WERI-Rb-1 (cell line): ENCODE measurements around the gene RFTN1.
"Not testable (repeated sequence)": the region's sequence is repeated elsewhere in the genome, so short reads cannot be mapped to it uniquely, and the experiment has no call there.

Experiments
- DNase-seq: peaks from one replicate; pipeline ENCODE4 v3.0.0-alpha.2; 2020
- H3K27ac ChIP-seq: fragments of 250-450 bp; sonication (Bioruptor Pico); 2 replicates; pipeline ENCODE4 v1.5.1; 2020; ENCODE audit warnings: mild to moderate bottlenecking, moderate library complexity
- H3K27me3 ChIP-seq: fragments of 250-450 bp; sonication (Bioruptor Pico); 2 replicates; pipeline ENCODE4 v1.5.1; 2021; ENCODE audit warnings: mild to moderate bottlenecking, low read depth, moderate library complexity; ENCODE audit not compliant: insufficient read depth, severe bottlenecking
- H3K36me3 ChIP-seq: fragments of 250-450 bp; sonication (Bioruptor Pico); 2 replicates; pipeline ENCODE4 v1.5.1; 2020; ENCODE audit warnings: mild to moderate bottlenecking, moderate library complexity
- H3K4me3 ChIP-seq: 2 replicates; pipeline ENCODE4 v1.5.1; 2011; ENCODE audit warnings: low read depth, mild to moderate bottlenecking, control low read depth, low read length
- H3K9me3 ChIP-seq: fragments of 250-450 bp; sonication (Bioruptor Pico); 2 replicates; pipeline ENCODE4 v1.5.1; 2021; ENCODE audit warnings: mild to moderate bottlenecking, moderate library complexity; ENCODE audit not compliant: severe bottlenecking
- TF ChIP-seq, protein P1 (sequence below): IDR thresholded peaks from 2 replicates; pipeline ENCODE4 v1.5.1; 2011; ENCODE audit warnings: low read depth, mild to moderate bottlenecking, control low read depth, inconsistent platforms, low read length

RFTN1 gene

GRCh38 chr3:16496408-16497222 lies 16.9 kb downstream of the RFTN1 start:
- Histone ChIP-seq H3K27me3 (no peaks in the 10 kb centered on the region), H3K4me3 (no peak overlapping the region), H3K27ac (no peak overlapping the region), H3K9me3 (no peaks in the 10 kb centered on the region), H3K36me3 (no peaks in the 10 kb centered on the region)
- TF ChIP-seq, protein P1, sequence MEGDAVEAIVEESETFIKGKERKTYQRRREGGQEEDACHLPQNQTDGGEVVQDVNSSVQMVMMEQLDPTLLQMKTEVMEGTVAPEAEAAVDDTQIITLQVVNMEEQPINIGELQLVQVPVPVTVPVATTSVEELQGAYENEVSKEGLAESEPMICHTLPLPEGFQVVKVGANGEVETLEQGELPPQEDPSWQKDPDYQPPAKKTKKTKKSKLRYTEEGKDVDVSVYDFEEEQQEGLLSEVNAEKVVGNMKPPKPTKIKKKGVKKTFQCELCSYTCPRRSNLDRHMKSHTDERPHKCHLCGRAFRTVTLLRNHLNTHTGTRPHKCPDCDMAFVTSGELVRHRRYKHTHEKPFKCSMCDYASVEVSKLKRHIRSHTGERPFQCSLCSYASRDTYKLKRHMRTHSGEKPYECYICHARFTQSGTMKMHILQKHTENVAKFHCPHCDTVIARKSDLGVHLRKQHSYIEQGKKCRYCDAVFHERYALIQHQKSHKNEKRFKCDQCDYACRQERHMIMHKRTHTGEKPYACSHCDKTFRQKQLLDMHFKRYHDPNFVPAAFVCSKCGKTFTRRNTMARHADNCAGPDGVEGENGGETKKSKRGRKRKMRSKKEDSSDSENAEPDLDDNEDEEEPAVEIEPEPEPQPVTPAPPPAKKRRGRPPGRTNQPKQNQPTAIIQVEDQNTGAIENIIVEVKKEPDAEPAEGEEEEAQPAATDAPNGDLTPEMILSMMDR = no peak
- DNase-seq = no peak

DNA sequence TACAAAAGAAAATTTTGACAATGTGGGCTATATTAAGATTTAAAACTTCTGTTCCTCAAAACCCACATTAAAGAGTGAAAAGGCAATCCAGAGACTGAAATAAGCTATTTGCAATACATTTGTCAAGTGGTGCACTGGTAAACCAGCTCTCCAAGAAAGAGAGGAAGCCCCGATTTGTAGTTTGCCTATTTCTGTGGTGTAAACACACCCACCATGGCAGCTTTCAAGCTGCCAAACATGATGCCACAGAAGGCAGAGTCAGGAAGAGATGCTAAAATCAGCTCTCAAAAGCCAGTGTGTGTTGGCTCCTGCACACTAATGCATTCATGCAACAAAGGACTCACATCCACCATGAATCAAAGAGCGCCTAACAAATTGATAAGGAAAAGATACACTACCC lies 17.5 kb downstream of the RFTN1 start:
- Histone ChIP-seq H3K36me3 (no peaks in the 10 kb centered on the region), H3K4me3 (no peak overlapping the region), H3K27me3 (no peaks in the 10 kb centered on the region), H3K9me3 (no peaks in the 10 kb centered on the region), H3K27ac (no peak overlapping the region)
- TF ChIP-seq, protein P1 = no peak
- DNase-seq = no peak

DNA sequence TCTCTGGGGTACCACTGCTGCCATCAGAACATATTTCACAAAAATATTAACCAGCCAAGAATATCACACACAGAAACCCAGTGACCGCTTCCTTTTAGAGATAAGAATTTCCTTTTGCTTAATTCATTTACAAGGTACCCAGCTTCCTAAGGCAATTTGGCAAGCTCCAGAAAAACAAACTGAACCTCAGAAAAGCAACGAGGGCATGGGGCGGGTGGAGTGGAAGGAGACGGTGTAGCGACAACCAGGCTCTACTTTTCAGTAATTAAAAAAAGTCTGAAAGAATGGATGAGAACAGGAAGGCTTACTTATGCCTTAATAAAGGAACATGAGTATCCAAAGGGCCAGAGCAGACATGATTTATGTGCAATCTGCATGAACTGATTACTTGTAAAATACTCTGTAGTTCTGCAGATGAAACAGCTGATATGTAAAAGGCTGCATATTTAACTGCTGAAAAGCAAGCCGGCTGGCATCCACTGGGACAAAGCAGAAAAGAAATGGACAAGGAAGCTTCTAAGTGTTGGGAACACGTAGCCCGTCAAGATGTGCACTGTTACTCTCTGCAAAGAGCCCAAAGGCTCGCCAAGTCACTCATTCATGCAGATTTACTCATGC lies 18.6 kb downstream of the RFTN1 start:
- Histone ChIP-seq H3K9me3 (no peaks in the 10 kb centered on the region), H3K4me3 (no peak overlapping the region), H3K27ac (no peak overlapping the region), H3K27me3 (no peaks in the 10 kb centered on the region), H3K36me3 (no peaks in the 10 kb centered on the region)
- DNase-seq = no peak
- TF ChIP-seq, protein P1 = no peak

GRCh38 chr3:16494094-16494493 lies 19.4 kb downstream of the RFTN1 start:
- TF ChIP-seq, protein P1 = no peak
- no peaks in the 10 kb centered on the region for H3K27me3 ChIP-seq
- H3K27ac ChIP-seq = no peak overlapping the region
- no peak overlapping the region for H3K4me3 ChIP-seq
- H3K9me3 ChIP-seq = no peaks in the 10 kb centered on the region
- DNase-seq = no peak
- H3K36me3 ChIP-seq = no peaks in the 10 kb centered on the region

DNA sequence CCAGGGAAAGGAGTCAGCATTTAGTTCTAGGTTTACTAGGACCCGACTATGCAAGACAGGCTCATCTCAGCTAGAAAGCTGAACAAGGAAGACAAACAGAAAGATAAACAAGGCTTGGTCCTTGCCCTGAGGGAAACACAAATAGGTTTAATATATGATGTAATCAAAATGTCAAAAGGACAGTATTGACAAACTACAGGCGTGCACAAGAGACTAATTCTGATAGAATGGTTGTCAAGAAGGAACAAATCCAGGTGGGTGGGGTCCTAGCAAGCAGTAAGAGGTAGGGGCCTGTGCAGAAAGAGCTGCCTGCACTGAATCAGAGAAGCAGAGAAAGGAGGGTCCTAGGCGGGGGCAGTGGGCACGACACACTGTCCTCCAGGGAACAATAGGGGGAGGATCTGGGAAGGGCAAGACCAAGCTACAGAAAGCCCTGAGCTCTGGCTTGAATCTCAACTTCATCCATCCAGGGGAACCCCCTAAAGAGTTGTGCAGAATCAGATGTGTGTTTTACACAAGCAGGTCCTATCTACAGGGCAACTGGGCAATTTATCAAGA lies 23.4 kb downstream of the RFTN1 start:
- Histone ChIP-seq H3K36me3 (no peaks in the 10 kb centered on the region), H3K27ac (no peak overlapping the region), H3K4me3 (no peak overlapping the region), H3K27me3 (no peaks in the 10 kb centered on the region), H3K9me3 (no peaks in the 10 kb centered on the region)
- no peak for DNase-seq
- TF ChIP-seq, protein P1 = no peak

DNA sequence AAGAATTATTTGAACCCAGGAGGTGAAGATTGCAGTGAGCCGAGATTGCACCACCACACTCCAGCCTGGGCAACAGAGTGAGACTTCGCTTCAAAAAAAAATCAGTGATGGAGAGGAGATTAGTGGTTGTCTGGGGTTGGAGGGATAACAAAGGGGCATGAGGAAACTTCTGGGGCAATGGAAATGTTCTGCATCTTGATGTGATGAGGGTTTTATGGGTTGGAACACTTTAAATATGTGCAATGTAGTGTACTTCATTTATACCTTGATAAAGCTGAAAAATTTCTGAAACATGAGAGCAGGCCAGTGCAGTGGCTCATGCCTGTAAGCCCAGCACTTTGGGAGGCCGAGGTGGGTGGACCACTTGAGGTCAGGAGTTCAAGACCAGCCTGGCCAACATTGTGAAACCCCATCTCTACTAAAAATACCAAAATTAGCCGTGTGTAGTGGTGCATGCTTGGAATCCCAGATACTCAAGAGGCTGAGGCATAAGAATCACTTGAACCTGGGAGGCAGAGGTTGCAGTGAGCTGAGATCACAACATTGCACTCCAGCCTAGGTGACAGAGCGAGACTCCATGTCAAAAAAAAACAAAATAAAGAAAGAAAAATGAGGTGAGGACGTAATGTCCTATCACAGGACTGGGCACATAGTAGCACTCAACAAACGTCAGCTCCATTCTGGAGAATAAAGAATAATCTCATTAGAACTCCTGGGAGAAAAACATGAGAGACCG lies 24.0 kb downstream of the RFTN1 start:
- H3K36me3 ChIP-seq, H3K9me3 ChIP-seq, H3K27ac ChIP-seq, H3K4me3 ChIP-seq, H3K27me3 ChIP-seq, DNase-seq: not testable (repeated sequence)
